Measurements from ENCODE around the gene TNIK.

GRCh38 chr3:171462224-171462623, 2.0 kb upstream of the TNIK start:
- no peak for TF ChIP-seq POLR2AphosphoS5 (IDR thresholded peaks at IDR 0.05)
- TF ChIP-seq CTCF (IDR thresholded peaks at IDR 0.05), result no peak

All from breast epithelium (tissue), 3 donors.